Endothelial cell of umbilical vein (primary cell): ENCODE results near the gene FKBP14. TPM values are rescaled to one million over a fixed set of nuclear protein-coding genes. Genes with fewer than 3 reads are reported as not detected.

Experiments used
- BruUV-seq: library from RNA; stranded (reverse); fragments of 400-500 nt; replicated peaks from 2 replicates; lab custom pipeline; 2021; lab: Mats Ljungman, UMichigan
- CTCF ChIA-PET: fragments of 300-600, 350-600 bp; sonication (Branson Sonifier 250); formaldehyde crosslinking; loops from one replicate; lab custom pipeline; 2021; ENCODE audit warnings: antibody characterized with exemption, inconsistent platforms; lab: Charles Lee
- POLR2A ChIA-PET: fragments of 300-600, 350-600 bp; sonication (Branson Sonifier 250); formaldehyde crosslinking; loops from one replicate; lab custom pipeline; 2021; ENCODE audit warnings: antibody characterized with exemption, inconsistent platforms; lab: Charles Lee
- DNase-seq: peaks from one replicate; pipeline ENCODE4 v3.0.0-alpha.2; 2011; ENCODE audit warnings: low read depth, low spot score
- FAIRE-seq: peaks from 2 replicates; lab custom pipeline; 2011; peaks lifted over from hg19 to GRCh38; lab: Jason Lieb, UNC
- H2AFZ ChIP-seq: 2 replicates; pipeline ENCODE4 v1.6.0; 2012; ENCODE audit warnings: low read depth, low read length, control low read depth, inconsistent platforms
- H3K27ac ChIP-seq: 2 replicates; pipeline ENCODE4 v1.5.1; 2011; ENCODE audit warnings: low read depth, mild to moderate bottlenecking, control low read depth, low read length, moderate library complexity; ENCODE audit not compliant: insufficient read depth
- H3K27me3 ChIP-seq, 2 experiments: 2 replicates each; pipeline versions ENCODE4 v1.6.0 to v1.6.1; 2011; ENCODE audit warnings: low read length in 2 of 2, mixed read lengths in 1 of 2; ENCODE audit not compliant: control insufficient read depth in 2 of 2, insufficient read depth in 2 of 2
- H3K36me3 ChIP-seq, 2 experiments: 2 replicates in 1 of 2; 3 replicates in 1 of 2; pipeline ENCODE4 v1.5.1; 2011; ENCODE audit warnings: low read length in 2 of 2, mild to moderate bottlenecking in 1 of 2, moderate library complexity in 1 of 2; ENCODE audit not compliant: control insufficient read depth in 2 of 2, insufficient read depth in 2 of 2; ENCODE audit errors: extremely low read depth in 1 of 2
- H3K4me1 ChIP-seq: 3 replicates; pipeline ENCODE4 v1.5.1; 2011; ENCODE audit warnings: mild to moderate bottlenecking, low read length; ENCODE audit not compliant: control insufficient read depth, insufficient read depth; ENCODE audit errors: extremely low read depth
- H3K4me2 ChIP-seq: 2 replicates; pipeline ENCODE4 v1.6.1; 2011; ENCODE audit warnings: low read length, control low read depth, mixed read lengths; ENCODE audit not compliant: insufficient read depth
- H3K4me3 ChIP-seq, 3 experiments: fragments of 200-600 bp in 1 of 3; sonication (generic), shearing (Covaris generic) in 1 of 3; replicated peaks in 1 of 3; 2 replicates each; pipeline ENCODE4 v1.5.1; 2011 to 2016; ENCODE audit warnings: control low read depth in 3 of 3, low read length in 3 of 3, mild to moderate bottlenecking in 2 of 3, inconsistent platforms in 1 of 3, low read depth in 1 of 3, moderate library complexity in 1 of 3; ENCODE audit not compliant: insufficient read depth in 1 of 3
- H3K79me2 ChIP-seq: 2 replicates; pipeline ENCODE4 v1.6.0; 2012; ENCODE audit warnings: low read length, inconsistent platforms; ENCODE audit not compliant: control insufficient read depth, insufficient read depth
- H3K9ac ChIP-seq: replicated peaks from 2 replicates; pipeline ENCODE3; 2011; ENCODE audit warnings: low read length, control low read depth; ENCODE audit not compliant: insufficient read depth; ENCODE audit errors: extremely low read depth
- H3K9me1 ChIP-seq: replicated peaks from 3 replicates; pipeline ENCODE4 v1.6.0; 2011; ENCODE audit warnings: mild to moderate bottlenecking, low read length; ENCODE audit not compliant: control insufficient read depth, insufficient read depth; ENCODE audit errors: extremely low read depth
- H3K9me3 ChIP-seq: replicated peaks from 2 replicates; pipeline ENCODE4 v1.5.1; 2012; ENCODE audit warnings: low read length, inconsistent platforms; ENCODE audit not compliant: control insufficient read depth, insufficient read depth
- H4K20me1 ChIP-seq: replicated peaks from 2 replicates; pipeline ENCODE3; 2011; ENCODE audit warnings: mild to moderate bottlenecking, low read length; ENCODE audit not compliant: control insufficient read depth, insufficient read depth; ENCODE audit errors: extremely low read depth
- EZH2 ChIP-seq: IDR thresholded peaks from 2 replicates; pipeline ENCODE4 v1.6.1; 2012; ENCODE audit warnings: borderline replicate concordance, low read depth, mild to moderate bottlenecking, moderate library complexity, low read length, inconsistent platforms; ENCODE audit not compliant: severe bottlenecking
- FOS ChIP-seq: IDR thresholded peaks from 2 replicates; pipeline ENCODE4 v1.6.1; 2011; ENCODE audit warnings: mild to moderate bottlenecking, low read length, moderate library complexity, borderline replicate concordance; ENCODE audit not compliant: insufficient read depth
- GATA2 ChIP-seq: IDR thresholded peaks from 2 replicates; pipeline ENCODE4 v1.7.0; 2011; ENCODE audit warnings: low read depth, mild to moderate bottlenecking, moderate library complexity, mixed read lengths, low read length; ENCODE audit not compliant: insufficient read length, insufficient read depth
- JUN ChIP-seq: IDR thresholded peaks from 2 replicates; pipeline ENCODE4 v1.6.1; 2011; ENCODE audit warnings: borderline replicate concordance, low read depth; ENCODE audit not compliant: insufficient read length, insufficient read depth
- MYC ChIP-seq: IDR thresholded peaks from one replicate; pipeline ENCODE4 v1.6.1; 2011; ENCODE audit warnings: mild to moderate bottlenecking, low read depth, low read length
- POLR2A ChIP-seq: IDR thresholded peaks from 2 replicates; pipeline ENCODE4 v1.6.1; 2012; ENCODE audit warnings: low read depth, mild to moderate bottlenecking, control low read depth, low read length
- POLR2AphosphoS5 ChIP-seq: IDR thresholded peaks from 2 replicates; pipeline ENCODE4 v1.6.1; 2012; ENCODE audit warnings: low read depth, mild to moderate bottlenecking, control low read depth, low read length, moderate library complexity; ENCODE audit not compliant: insufficient read depth
- dilution Hi-C: fragments of 300-500 bp; cut with MboI; formaldehyde crosslinking; loops from one replicate; pipeline ENCODE4 v1.15.0; 2019; ENCODE audit warnings: low sequenced_read_pairs; ENCODE audit not compliant: extremely low pct_ligation_motif_present
- intact Hi-C: fragments of 100-400 bp; cut with micrococcal nuclease; formaldehyde crosslinking; loops from one replicate; pipeline ENCODE4 v1.10.0; 2022
- polyA plus RNA-seq, 4 experiments: library from polyadenylated mRNA; depleted of rRNA in 3 of 4; stranded (reverse) in 3 of 4; unstranded in 1 of 4; fragments of >200 nt; gene quantifications; 2 replicates each; pipeline versions ENCODE4 v1.2.1 to v1.2.3, GENCODE V29; 2011 to 2012; ENCODE audit warnings: missing spikeins in 1 of 4
- total RNA-seq: library from RNA; stranded (reverse); gene quantifications from 2 replicates; pipeline ENCODE4 v1.2.3, GENCODE V29; 2021
- TF ChIP-seq, protein P1 (sequence below), 2 donors: IDR thresholded peaks; 1 replicate in 1 of 2; 2 replicates in 1 of 2; pipeline ENCODE4 v1.5.1; 2011; ENCODE audit warnings: low read length in 2 of 2, mild to moderate bottlenecking in 2 of 2, moderate library complexity in 2 of 2, control low read depth in 1 of 2, inconsistent platforms in 1 of 2, low read depth in 1 of 2; ENCODE audit not compliant: insufficient read depth in 1 of 2; ENCODE audit errors: extremely low read depth in 1 of 2
- TF ChIP-seq, protein P2 (sequence below): IDR thresholded peaks from 2 replicates; pipeline ENCODE4 v1.6.1; 2011; ENCODE audit not compliant: insufficient read depth, insufficient read length

The FKBP14 gene
- total and polyA plus RNA-seq, 2 donors (not counting 3 experiments of a cell fraction or from before 2014, with no cell fraction given), result 9.8 to 37.4 TPM

DNA sequence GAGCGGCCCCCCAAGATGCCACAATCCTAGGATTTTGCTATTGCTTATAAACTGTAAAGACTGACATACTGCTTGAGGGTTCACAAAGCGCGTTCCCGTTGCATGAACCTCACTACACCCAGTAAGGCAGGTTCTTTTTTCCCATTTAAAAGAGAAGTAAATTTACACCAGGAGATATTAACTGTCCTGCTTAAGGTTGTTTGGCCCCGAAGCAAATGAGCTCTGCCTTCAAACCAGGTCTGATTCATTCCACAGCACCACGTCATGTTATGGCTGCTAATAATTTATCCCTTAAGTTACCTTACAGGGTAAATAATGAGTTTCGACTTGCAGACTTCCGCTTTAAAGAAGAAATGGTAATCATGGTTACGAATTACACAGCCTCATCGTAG is 559 bp upstream of the FKBP14 start:
- H2AFZ ChIP-seq, result peak overlapping the region; percentile 99
- H3K4me1 ChIP-seq, result peaks cover 35% of the 10 kb centered on the region
- ChIA-PET POLR2A (interaction anchor here (1.3 kb wide), 1 partner anchor 37 kb away, joined by 5 read pairs; the partner anchor contains the start of gene SCRN1), CTCF (interaction anchor here (1.0 to 1.4 kb wide), 4 partner anchors 9 to 537 kb away, joined by 3 to 4 read pairs (median 3); no protein-coding TSS in a partner anchor)
- no peaks in the 10 kb centered on the region for H3K36me3 ChIP-seq
- dilution Hi-C loops, result no loop called here
- BruUV-seq, result no TSS peak
- peaks cover 46% of the 10 kb centered on the region for H3K79me2 ChIP-seq
- no peaks in the 10 kb centered on the region for H3K27me3 ChIP-seq
- intact Hi-C loops, result loop anchor here (2.0 to 5.0 kb wide), 3 partner anchors 35 to 255 kb away; partner anchors contain the start of gene ZNRF2
- peak overlapping the region; percentile 53 for H3K27ac ChIP-seq
- H3K4me2 ChIP-seq, result peak overlapping the region; percentile 99
- DNase-seq (peak; percentile 72), FAIRE-seq (no peak)
- TF ChIP-seq POLR2AphosphoS5, result no peak
- TF ChIP-seq FOS, result peak; percentile 26
- peak overlapping the region; percentile 63 for H3K9ac ChIP-seq
- H3K9me3 ChIP-seq, result no peaks in the 10 kb centered on the region
- peaks cover 7% of the 10 kb centered on the region for H4K20me1 ChIP-seq
- peak overlapping the region; percentile 74 to 100 (median 99) for H3K4me3 ChIP-seq
- no peaks in the 10 kb centered on the region for H3K9me1 ChIP-seq

DNA sequence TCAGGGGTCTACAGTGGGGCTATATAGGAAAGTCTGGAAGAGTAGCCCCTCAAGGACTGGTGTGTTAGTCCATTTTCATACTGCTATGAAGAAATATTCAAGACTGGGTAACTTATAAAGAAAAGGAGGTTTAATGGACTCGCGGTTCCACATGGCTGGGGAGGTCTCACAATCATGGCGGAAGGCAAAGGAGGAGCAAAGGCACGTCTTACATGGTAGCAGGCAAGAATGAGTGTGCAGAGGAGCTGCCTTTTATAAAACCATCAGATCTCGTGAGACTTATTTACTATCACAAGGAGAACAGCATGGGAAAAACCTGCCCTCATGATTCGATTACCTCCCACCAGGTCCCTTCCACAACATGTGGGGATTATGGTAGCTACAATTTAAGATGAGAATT is 3.0 kb downstream of the FKBP14 start:
- TF ChIP-seq POLR2A (no peak), JUN (no peak), FOS (no peak), MYC (no peak), EZH2 (no peak), GATA2 (no peak), POLR2AphosphoS5 (no peak)
- TF ChIP-seq, protein P1, sequence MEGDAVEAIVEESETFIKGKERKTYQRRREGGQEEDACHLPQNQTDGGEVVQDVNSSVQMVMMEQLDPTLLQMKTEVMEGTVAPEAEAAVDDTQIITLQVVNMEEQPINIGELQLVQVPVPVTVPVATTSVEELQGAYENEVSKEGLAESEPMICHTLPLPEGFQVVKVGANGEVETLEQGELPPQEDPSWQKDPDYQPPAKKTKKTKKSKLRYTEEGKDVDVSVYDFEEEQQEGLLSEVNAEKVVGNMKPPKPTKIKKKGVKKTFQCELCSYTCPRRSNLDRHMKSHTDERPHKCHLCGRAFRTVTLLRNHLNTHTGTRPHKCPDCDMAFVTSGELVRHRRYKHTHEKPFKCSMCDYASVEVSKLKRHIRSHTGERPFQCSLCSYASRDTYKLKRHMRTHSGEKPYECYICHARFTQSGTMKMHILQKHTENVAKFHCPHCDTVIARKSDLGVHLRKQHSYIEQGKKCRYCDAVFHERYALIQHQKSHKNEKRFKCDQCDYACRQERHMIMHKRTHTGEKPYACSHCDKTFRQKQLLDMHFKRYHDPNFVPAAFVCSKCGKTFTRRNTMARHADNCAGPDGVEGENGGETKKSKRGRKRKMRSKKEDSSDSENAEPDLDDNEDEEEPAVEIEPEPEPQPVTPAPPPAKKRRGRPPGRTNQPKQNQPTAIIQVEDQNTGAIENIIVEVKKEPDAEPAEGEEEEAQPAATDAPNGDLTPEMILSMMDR (IDR thresholded peaks at IDR 0.05; ENCODE audit: extremely low read depth in 1 of 2, insufficient read depth in 1 of 2, low read depth in 1 of 2, low read length in 2 of 2), result no peak
- TF ChIP-seq, protein P2, sequence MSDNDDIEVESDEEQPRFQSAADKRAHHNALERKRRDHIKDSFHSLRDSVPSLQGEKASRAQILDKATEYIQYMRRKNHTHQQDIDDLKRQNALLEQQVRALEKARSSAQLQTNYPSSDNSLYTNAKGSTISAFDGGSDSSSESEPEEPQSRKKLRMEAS, result no peak
- BruUV-seq, result no TSS peak
- no peaks in the 10 kb centered on the region for H3K27me3 ChIP-seq
- DNase-seq, result no peak
- dilution Hi-C loops, result no loop called here
- FAIRE-seq, result no peak
- H3K79me2 ChIP-seq, result peaks cover 30% of the 10 kb centered on the region
- no peak overlapping the region for H3K4me2 ChIP-seq
- CTCF ChIA-PET, result no interaction called here
- intact Hi-C loops, result no loop called here
- H3K27ac ChIP-seq, result no peak overlapping the region
- no peaks in the 10 kb centered on the region for H3K9me1 ChIP-seq
- no peak overlapping the region for H2AFZ ChIP-seq
- H3K9me3 ChIP-seq, result no peaks in the 10 kb centered on the region
- no peak overlapping the region for H3K4me3 ChIP-seq
- no peaks in the 10 kb centered on the region for H3K36me3 ChIP-seq
- H3K9ac ChIP-seq, result no peak overlapping the region
- peaks cover 38% of the 10 kb centered on the region for H3K4me1 ChIP-seq
- POLR2A ChIA-PET, result interaction anchor here (0.5 kb wide), 1 partner anchor 17 kb away, joined by 4 read pairs; no protein-coding TSS in a partner anchor
- no peaks in the 10 kb centered on the region for H4K20me1 ChIP-seq
